CD4-positive, alpha-beta T cell treated with Interleukin-15 for 1 hour (primary cell): ENCODE measurements around the gene SLC25A41.

Source experiments
- DNase-seq: peaks from one replicate; pipeline ENCODE4 v3.0.0-alpha.2; 2020

Gene SLC25A41

GRCh38 chr19:6425732-6426620 is 7.6 kb downstream of the SLC25A41 start:
- DNase-seq: no peak

GRCh38 chr19:6424939-6425731 is 8.4 kb downstream of the SLC25A41 start:
- peak; percentile 100 for DNase-seq

GRCh38 chr19:6424195-6424938 is 9.2 kb downstream of the SLC25A41 start, which contains the start of gene KHSRP:
Gene KHSRP (minus strand): TSS chr19:6424811. CDS start chr19:6424701, 110 bp downstream.
- no peak for DNase-seq

DNA sequence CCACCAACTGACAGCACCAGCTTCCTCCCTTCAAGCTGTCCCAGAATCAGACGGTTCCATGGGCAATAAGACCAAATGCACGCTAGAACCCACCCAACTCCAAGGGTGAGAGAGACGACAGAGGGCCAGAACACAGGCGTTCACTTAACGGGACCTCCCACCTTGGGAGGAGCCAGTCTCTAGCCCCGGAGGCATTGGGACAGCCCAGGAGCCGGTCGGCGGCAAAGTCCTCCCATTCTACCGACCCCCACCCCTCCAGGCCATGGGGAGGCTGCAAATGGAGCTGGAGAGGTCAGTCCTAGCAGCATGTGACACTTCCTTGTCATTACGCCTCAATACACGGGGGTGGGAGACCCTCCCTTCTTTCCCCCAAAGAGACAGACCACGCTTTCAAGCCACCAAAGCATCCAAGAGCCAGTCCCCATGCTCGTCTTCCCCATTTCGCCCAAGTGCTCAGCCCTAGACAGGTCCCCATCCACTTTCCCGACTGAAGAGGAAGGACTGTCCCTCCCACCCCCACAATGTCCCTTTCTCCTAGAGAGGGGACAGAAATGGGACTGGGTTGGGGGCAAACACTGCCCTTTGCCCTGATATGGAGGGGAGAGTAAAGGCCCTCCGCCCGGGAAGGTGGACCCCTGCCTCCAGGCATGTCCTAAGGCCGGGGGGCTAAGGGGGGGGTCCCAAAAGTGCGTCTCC is 9.9 kb downstream of the SLC25A41 start:
- no peak for DNase-seq

DNA sequence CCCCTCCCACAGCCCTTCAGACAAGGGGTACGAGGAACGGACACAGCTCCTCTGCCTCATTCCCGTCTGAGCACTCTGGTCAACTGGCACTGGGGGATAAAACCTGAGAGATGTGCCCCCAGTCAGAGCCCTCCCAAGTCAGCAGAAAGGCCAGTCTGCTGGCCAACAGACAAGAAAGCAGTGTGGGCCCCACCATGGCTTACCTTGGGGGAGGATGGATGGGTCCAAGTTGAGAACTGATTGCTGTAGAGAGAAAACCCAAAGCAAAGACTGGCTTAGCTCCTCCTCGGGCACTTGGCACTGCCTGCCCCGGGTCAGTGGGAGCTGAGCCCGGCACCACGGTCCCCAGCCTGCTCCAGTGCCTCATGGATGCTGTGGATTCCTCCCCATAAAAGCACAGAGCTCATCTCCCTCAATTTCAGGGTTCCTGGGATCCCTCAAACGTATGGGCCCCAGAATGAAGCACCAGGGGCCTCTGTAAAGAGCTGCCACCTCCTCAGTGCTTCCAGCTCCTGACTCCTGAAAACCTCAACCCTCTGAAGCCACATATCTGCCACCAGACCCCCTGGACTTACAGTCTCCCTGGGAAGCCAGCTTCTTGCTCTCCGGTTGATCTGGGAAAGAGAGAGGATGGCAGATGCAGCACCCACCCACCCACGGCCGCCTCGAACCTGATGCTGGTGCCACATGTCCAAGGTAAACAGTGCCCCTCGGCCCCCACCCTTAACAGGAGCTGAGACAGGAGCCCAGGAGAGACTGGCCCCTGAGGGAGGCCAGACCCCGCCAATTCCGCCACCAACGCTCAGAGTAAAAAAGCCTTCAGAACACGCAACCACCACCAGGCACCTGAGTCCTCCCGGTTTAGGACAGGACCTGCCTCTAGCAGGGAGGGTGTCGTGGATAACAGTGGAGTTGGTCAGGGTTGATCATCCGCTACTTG is 12.2 kb downstream of the SLC25A41 start:
- no peak for DNase-seq

DNA sequence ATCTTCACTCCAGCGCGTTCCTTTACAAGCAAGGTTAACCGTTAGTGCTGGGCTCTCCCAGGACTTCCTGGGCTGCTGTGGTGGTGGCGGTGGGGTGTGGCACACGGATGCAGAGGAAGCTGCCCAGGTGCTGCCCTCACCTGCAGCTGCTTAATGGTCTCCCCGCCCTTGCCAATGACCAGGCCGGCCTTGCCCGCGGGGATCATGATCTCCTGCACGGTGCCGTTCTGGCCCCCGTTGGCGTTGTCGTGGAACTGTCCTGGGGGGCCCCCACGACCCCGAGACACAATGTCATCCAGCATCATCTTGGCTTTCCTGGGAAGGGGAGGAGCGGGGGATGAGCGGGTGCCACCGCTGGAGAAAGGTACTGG is 15.0 kb downstream of the SLC25A41 start:
- no peak for DNase-seq

- DNase-seq: no peak
Measured at GRCh38 chr19:6417713-6418561, 15.6 kb downstream of the SLC25A41 start.

DNA sequence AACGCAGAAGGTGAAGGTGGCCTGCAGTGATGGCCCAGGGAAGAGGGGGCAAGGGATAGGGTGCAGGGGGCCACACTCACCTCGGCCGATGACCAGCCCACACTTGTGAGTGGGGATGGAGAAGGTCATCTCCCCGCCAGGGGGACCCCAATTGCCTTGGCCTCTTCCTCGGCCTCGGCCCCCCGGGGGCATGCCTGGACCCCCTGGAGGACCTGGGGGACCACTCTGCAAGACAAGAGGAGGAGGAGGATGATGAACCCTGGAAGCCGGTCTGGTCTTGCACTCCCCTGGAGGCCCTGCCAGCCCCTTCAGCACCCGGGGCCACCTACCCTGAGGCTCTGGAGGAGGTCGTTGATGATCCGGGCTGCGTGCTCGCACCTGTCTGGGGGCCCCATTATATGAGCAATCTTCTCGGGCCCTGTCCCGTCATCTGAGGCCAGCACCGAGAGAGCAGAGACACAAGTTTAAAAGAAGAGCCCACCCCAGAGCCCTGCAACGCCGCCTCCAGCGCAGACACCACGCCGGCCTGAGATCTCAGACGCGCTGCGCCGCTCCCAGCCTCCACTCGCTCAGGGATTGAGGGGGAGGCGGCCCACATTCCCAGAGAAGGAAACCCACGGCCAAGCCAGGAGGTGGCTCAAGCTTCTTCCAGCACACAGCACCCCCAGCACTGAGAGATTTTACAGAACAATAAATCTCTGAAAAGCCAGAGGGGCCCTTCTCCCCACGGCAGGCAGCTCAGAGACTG is 16.7 kb downstream of the SLC25A41 start:
- no peak for DNase-seq

DNA sequence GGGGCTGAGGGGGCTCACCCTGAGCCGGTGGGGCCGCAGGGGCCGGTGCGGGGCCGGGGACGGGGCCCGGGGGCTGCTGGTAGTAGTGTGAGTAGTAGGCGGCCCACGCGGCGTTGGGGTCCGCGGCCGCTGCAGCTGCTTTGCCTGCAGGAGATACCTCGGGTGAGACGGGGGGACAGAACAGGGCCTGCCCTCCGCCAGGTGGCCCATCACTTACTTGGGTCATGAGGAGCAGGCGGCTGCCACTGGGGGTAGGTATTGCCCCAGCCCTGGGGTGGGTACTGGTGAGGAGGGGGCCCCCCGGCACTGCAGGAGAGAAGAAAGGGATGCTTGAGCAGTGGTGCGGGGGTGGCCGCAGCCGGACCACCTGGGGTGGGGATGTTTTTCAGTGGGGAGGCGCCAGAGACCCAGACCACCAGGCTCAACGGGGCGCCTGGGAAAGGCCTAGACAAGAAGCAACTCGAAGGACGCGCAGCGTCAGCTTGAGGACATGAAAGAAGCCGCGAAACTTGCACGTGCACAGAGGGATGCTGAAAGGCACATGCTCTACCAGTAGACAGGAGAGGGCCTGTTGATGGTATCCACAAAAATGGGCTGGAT is 17.9 kb downstream of the SLC25A41 start:
- no peak for DNase-seq

DNA sequence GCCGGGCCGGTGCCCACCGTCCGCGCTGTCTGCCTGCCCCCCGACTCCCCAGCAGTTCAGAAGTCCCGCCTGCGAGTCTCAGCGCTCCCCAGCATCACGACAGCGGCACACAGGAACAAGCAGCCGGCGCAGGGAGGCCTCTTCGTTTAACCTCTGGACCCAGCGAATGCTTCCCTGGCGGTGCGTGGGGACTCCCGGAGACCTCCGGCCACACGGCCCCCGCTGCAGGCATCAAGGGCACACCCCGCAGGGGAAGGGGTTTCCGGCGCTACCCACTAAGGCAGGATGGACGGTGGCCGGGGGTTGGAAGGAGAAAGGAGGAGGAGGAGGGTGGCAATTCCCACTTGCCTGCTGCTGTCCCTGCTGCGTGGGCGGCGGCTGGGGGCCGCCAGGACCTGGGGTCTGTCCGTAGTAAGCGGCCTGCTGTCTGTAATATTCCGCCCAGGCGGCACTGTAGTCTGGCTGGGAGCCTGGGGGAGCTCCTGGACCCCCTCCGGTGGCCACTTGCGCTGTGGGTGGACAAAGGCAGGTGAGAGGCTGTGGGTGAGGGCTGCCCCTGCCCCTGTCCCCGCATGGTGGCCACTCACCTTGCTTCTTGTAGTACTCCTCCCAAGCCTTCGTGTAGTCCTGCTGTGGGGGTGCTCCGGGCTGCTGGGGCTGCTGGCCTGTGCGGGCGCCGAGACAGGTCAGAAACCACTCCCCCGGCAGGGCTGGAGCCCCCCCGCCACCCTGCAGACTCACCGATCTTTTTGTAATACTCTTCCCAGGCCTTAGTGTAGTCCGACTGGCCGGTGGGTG is 18.6 kb downstream of the SLC25A41 start:
- no peak for DNase-seq

DNA sequence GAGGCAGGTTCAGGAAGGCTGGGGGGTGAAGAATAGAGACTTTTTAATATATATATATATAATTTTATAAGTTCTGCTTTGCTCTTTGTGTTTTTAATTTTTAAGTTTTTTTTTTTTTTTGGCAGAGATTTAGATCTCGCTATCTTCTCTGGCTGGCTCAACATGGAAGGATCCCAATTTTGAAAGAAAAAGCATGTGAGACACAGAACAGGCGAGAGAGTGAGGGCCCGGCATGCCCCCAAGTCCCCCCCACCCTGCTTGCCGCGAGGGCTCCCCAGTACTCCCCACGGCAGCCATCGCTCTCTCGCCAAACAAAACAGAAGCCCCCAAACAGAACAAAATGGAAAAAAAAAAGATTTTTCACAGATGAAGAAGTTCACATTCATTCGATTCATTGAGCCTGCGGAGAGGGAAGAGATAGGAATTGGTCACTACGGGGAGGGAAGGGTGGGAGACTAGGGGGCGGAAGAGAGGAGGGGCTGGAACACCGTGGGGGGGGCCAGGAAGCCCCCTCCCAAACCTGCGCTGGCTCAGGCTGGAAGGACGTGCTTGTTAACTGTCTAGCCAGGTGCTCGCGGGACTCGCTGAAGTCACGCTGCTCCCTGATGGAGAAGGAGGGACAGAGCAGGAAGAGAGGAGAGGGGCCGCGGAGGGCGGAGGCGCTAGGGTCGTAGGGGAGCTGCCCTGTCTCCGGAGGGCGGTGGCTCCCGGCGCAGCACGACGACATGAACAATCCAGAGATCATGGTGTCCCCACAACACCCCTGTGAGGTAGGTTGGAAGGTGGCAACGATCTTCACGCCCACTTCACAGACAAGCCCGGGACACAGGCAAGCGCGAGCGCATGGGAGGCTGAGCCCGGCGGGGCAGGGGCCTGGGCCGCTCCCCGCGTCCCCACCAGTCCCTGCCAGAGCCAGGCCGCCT is 19.6 kb downstream of the SLC25A41 start:
- DNase-seq: no peak

DNA sequence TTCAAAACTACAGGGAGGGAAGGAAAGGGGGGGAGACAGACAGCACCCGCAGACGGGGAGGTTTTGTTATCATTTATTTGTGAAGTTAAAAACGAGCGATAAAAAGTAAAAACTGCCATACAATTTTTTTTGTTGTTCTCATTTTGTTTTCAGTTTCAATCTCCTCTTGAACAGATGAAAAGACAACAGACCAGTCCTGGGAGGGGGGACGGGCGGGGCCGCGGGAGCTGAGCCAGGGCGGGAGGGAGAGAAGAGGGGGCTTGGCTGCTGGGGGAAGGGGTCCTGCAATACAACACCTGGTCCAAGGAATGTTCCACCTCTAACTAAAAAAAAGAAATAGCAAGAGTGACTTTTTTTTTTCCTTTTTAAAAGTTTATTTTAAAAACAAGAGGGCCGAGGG is 20.3 kb downstream of the SLC25A41 start:
- DNase-seq: no peak

DNA sequence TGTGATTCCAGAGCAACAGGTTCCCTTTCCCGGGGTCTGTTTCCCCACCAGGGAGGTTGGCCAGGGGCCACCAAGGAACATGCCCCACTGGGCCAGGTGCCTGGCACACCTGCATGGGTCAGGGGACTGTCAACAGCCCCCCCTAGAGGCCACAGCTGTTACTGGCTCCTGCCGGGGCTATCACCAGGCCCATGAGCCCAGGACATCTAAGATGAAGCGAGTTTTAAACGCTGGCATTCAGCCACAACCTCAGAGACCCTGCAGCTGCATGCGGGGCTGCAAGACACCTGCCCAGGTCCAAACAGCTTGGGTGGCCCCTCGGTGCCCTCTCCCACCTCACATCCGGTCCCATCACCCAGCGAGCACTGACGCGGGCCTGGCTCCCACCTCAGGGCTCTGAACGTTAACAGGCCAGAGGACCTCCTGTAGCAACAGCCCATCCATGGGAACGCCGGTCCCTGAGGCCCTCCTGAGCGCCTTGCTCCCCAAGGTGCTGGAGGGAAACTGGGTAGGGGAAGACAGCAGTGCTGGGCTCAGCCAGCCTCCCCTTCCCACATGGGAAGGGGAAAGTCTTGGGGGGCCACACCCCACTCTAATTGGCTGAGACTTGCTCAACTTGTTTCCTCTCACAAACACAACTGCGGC is 21.0 kb downstream of the SLC25A41 start:
- DNase-seq: peak; percentile 41

- no peak for DNase-seq
Measured at GRCh38 chr19:6412061-6412446, 21.5 kb downstream of the SLC25A41 start.

DNA sequence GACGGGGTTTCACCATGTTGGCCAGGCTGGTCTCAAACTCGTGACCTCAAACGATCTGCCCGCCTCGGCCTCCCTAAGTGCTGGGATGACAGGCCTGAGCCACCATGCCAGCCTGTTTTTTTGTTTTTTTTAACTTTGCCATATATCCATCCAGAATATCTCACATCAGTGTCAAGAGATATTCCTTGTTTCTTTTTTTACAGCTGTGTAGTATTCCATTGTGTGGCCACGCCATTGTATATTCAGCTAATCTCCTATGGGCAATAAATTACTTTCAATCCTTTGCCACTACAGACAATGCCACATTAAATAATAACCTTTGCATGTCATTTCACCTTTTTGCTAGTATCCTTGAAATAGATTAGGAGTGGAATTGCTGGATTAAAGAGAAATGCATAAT is 24.2 kb downstream of the SLC25A41 start:
- DNase-seq: no peak

GRCh38 chr19:6406401-6406800 is 27.2 kb downstream of the SLC25A41 start:
- no peak for DNase-seq
